Inflammatory macrophage treated with lipopolysaccharide for 1 hour (primary cell): ENCODE data around the gene THAP4.

Experiments used
- DNase-seq, 2 donors: peaks; one replicate each; pipeline ENCODE4 v3.0.0-alpha.2; 2020 to 2022

Gene THAP4

GRCh38 chr2:241545106-241545505 is 91.9 kb downstream of the THAP4 start:
- DNase-seq, result no peak

- DNase-seq, result no peak
These were observed 94.7 kb downstream of the THAP4 start for GRCh38 chr2:241542278-241542605.

DNA sequence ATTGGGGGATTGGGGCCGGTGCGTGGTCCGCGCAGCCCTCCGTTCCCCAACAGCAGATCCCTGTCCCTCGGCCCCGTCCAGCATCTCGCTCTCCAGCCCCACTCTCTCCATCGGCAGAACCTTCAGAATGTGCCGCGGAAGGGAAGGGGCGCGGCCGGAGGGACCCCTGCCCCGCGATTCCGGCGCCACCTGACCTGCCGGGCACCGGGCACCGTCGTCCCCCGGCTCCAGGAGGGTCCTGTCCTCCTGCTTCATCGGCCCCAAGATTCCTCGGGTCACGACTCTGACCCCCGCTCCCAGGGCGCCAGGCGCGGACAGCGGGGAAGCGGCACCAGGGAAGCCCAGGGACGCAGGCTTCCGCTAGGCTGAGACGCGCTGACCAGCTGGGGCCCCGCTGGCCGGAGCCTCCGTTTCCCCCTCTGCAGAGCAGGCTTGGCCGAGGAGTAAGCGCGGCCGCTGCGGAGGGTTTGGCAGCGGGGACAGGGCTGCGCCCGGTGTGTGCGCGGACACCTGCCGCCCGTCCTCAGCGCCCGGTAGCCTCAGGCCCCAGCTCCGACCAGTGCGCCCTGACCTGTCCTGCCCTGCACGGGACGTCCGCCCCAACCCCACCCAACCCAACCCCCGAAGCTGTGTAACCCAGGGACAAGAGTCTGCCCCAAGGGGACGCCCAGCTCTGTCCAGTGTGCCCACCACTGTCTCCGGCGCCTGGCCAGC is 95.2 kb downstream of the THAP4 start:
- no peak for DNase-seq

- peak; percentile 37 to 72 for DNase-seq
These were observed 96.0 kb downstream of the THAP4 start for GRCh38 chr2:241540771-241541561.

DNA sequence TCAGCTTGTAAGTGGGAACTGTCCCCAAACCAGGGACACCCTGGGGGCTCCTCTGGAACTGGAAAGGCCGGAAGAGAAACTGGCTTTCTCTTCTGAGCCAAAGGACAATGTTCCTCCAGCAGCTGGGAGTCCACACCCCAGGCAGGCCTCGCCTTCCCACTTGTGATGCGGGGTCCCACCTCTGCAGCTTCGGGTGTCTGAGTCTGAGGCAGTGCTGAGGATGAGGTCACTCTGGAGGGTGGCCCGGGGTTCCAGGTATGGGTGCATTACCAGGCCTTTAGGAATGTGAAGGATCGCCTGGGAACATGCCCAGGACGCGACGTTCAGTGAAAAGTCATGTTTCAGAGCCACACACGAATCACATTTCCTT is 96.6 kb downstream of the THAP4 start:
- no peak for DNase-seq

DNA sequence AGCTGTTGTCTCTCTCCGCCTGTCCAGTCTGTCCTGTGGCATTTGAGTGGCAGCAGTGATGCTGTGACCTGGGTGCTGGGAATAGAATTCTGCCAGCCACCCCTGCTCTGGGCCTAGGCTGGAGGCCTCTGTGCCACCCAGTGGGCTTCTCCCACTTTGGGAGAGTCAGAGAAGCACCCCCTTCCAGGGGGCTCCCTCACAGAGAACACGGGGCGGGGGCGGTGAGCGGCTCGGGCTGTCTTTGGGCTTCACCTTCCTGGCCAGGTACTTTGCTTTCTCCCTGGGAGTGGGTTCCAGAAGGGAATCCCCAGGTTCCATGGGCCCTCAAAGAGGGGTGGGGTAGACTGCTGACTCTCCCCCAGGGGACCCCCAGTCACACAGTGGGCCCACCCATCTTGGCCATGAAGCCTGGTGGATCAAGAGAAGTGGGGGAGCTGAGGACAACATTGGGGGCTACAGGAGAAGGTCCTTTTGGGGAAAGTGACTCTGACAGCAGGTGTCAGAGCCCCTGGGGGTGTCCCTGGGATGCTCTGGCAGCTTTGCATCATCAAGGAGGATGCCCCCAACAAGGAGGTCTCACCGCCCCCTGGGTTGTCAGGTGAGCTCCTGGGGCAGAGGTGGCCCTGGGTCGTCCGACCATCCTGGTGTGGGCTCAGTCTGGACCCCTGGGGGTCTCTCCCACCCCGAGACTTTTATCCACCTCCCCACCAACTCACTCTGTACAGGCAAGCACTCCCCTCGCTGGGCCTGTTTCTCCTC is 97.2 kb downstream of the THAP4 start:
- no peak for DNase-seq

DNA sequence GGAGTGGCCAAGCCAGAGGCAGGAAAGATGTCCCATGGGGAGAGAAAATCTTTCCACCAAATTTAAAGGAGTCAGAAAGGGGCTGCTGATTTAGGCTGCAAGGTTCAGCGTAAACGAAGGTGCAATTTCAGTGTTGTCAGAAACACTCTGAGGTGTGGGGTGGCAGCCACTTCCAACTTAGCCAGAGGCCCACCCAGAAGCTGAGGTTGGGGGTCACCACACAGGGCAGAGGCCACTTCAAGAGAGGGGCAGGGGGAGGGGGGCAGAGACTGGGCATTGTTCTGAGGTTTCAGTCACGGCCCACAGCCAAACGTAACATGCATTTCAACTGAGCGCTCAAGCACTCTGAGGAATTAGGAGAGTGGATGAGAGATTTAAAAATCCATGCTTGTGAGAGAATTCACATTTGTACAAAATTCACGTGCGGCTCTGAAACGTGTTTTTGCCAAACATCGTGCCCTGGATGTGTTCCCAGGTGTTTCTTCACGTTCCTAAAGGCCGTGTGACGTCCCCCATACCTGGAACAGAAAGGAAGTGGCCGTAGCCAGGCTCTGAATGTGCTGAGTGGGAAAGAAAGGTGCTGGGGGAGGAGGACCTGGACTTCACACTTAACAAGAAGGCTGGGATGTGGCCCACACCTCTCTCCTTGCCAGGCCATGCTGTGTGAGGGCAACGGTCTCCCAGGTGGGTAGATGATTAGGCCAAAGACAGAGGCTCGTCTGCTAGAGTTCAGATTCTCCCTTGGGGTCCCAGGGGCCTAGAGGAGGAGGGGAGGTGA is 97.9 kb downstream of the THAP4 start:
- no peak for DNase-seq

GRCh38 chr2:241535871-241536655 is 100.9 kb downstream of the THAP4 start:
- no peak for DNase-seq

- no peak for DNase-seq
These were observed 102.1 kb downstream of the THAP4 start for GRCh38 chr2:241534701-241535375.
